Bronchial epithelial cell (primary cell): Measurements from ENCODE around the gene ITGA6. TPM values are rescaled to one million over a fixed set of nuclear protein-coding genes. Genes with fewer than 3 reads are reported as not detected.
A peak's percentile ranks its signal among the peaks of the same experiment; 100 is the strongest.

Source experiments
- DNase-seq: peaks from one replicate; pipeline ENCODE4 v3.0.0-alpha.2; 2010; ENCODE audit warnings: low read depth
- FAIRE-seq: peaks from 2 replicates; lab custom pipeline; 2011; peaks lifted over from hg19 to GRCh38; lab: Jason Lieb, UNC
- H3K27me3 ChIP-seq: 2 replicates; pipeline ENCODE4 v1.5.1; 2011; ENCODE audit warnings: low read length; ENCODE audit not compliant: control insufficient read depth, insufficient read depth
- H3K36me3 ChIP-seq: 2 replicates; pipeline ENCODE4 v1.5.1; 2011; ENCODE audit warnings: low read length; ENCODE audit not compliant: control insufficient read depth, insufficient read depth
- H3K4me3 ChIP-seq: 2 replicates; pipeline ENCODE4 v1.5.1; 2011; ENCODE audit warnings: mild to moderate bottlenecking, low read depth, low read length, control low read depth
- CTCF ChIP-seq: IDR thresholded peaks from 2 replicates; pipeline ENCODE4 v1.5.1; 2011; ENCODE audit warnings: mild to moderate bottlenecking, moderate library complexity, low read length, control low read depth, inconsistent platforms; ENCODE audit not compliant: insufficient read depth, severe bottlenecking
- total RNA-seq: library from RNA; depleted of rRNA; stranded (reverse); fragments of >200 nt; gene quantifications from 2 replicates; pipeline ENCODE4 v1.2.1, GENCODE V29; 2014

Gene ITGA6
- total RNA-seq, 1 donor from 2014 or later = 390 TPM

GRCh38 chr2:172438741-172439508 lies 11.5 kb downstream of the ITGA6 start:
- no peak for TF ChIP-seq CTCF
- no peak overlapping the region for H3K4me3 ChIP-seq
- H3K27me3 ChIP-seq = no peaks in the 10 kb centered on the region
- DNase-seq (peak; percentile 87), FAIRE-seq (no peak)
- H3K36me3 ChIP-seq = peaks cover 1% of the 10 kb centered on the region

- H3K4me3 ChIP-seq = no peak overlapping the region
- DNase-seq (no peak), FAIRE-seq (no peak)
Measured at GRCh38 chr2:172439509-172439860, 12.1 kb downstream of the ITGA6 start.

GRCh38 chr2:172439911-172440310 lies 12.5 kb downstream of the ITGA6 start:
- no peak for TF ChIP-seq CTCF
- DNase-seq (no peak), FAIRE-seq (no peak)
- Histone ChIP-seq H3K27me3 (no peaks in the 10 kb centered on the region), H3K4me3 (no peak overlapping the region), H3K36me3 (peaks cover 2% of the 10 kb centered on the region)

More at GRCh38 chr2:172439509-172439860, 12.1 kb downstream of the ITGA6 start:
- no peak for TF ChIP-seq CTCF
- no peaks in the 10 kb centered on the region for H3K27me3 ChIP-seq
- H3K36me3 ChIP-seq = peaks cover 2% of the 10 kb centered on the region

- Histone ChIP-seq H3K36me3 (peaks cover 2% of the 10 kb centered on the region), H3K4me3 (no peak overlapping the region), H3K27me3 (no peaks in the 10 kb centered on the region)
- no peak for TF ChIP-seq CTCF
- DNase-seq (peak; percentile 83), FAIRE-seq (no peak)
Measured at GRCh38 chr2:172440795-172441194, 13.4 kb downstream of the ITGA6 start.

GRCh38 chr2:172442072-172442895 lies 14.9 kb downstream of the ITGA6 start:
- DNase-seq (peak; percentile 100), FAIRE-seq (peak; percentile 92)
- no peak for TF ChIP-seq CTCF
- Histone ChIP-seq H3K36me3 (peaks cover 2% of the 10 kb centered on the region), H3K4me3 (no peak overlapping the region), H3K27me3 (no peaks in the 10 kb centered on the region)
